Caco-2 (cell line): ENCODE results near the gene ANKLE2. TPM values are rescaled to one million over a fixed set of nuclear protein-coding genes. Genes with fewer than 3 reads are reported as not detected.

ENCODE experiments used
- BruUV-seq: library from RNA; stranded (reverse); fragments of 400-500 nt; replicated peaks from 2 replicates; lab custom pipeline; 2021; lab: Mats Ljungman, UMichigan
- CTCF ChIA-PET: fragments of 300-600 bp; sonication (Branson Sonifier 250); formaldehyde crosslinking; loops from one replicate; lab custom pipeline; 2022; ENCODE audit warnings: antibody characterized with exemption; lab: Charles Lee
- POLR2A ChIA-PET: fragments of 300-600 bp; sonication (Branson Sonifier 250); formaldehyde crosslinking; loops from one replicate; lab custom pipeline; 2022; ENCODE audit warnings: antibody characterized with exemption; lab: Charles Lee
- DNase-seq, 2 experiments: peaks; one replicate each; pipeline versions ENCODE4 v3.0.0 to v3.0.0-alpha.2; 2020 to 2022
- H3K27me3 ChIP-seq: replicated peaks from 2 replicates; pipeline ENCODE4 v1.6.0; 2011; ENCODE audit warnings: low read length; ENCODE audit not compliant: control insufficient read depth, insufficient read depth
- H3K36me3 ChIP-seq: 2 replicates; pipeline ENCODE4 v1.5.1; 2011; ENCODE audit warnings: low read length; ENCODE audit not compliant: control insufficient read depth, insufficient read depth
- H3K4me1 ChIP-seq: fragments of 250-450 bp; sonication (Bioruptor Pico); 2 replicates; pipeline ENCODE4 v1.5.1; 2020; ENCODE audit warnings: mild to moderate bottlenecking
- H3K4me3 ChIP-seq: 2 replicates; pipeline ENCODE4 v1.5.1; 2011; ENCODE audit warnings: low read depth, mild to moderate bottlenecking, control low read depth, low read length
- H3K9me3 ChIP-seq: fragments of 250-450 bp; sonication (Bioruptor Pico); 2 replicates; pipeline ENCODE4 v1.5.1; 2020; ENCODE audit warnings: mild to moderate bottlenecking, moderate library complexity
- H3K27ac Mint-ChIP-seq: one replicate; pipeline ENCODE4 v1.8.0; 2022; ENCODE audit warnings: mixed read lengths; ENCODE audit not compliant: unreplicated experiment
- H3K27me3 Mint-ChIP-seq: one replicate; pipeline ENCODE4 v1.8.0; 2022; ENCODE audit warnings: mixed read lengths; ENCODE audit not compliant: insufficient read depth, unreplicated experiment
- H3K36me3 Mint-ChIP-seq: one replicate; pipeline ENCODE4 v1.8.0; 2022; ENCODE audit warnings: mild to moderate bottlenecking, mixed read lengths; ENCODE audit not compliant: insufficient read depth, unreplicated experiment
- H3K4me1 Mint-ChIP-seq: one replicate; pipeline ENCODE4 v1.8.0; 2022; ENCODE audit warnings: low read depth, mixed read lengths; ENCODE audit not compliant: unreplicated experiment
- H3K4me3 Mint-ChIP-seq: one replicate; pipeline ENCODE4 v1.8.0; 2022; ENCODE audit warnings: mild to moderate bottlenecking, moderate library complexity, mixed read lengths; ENCODE audit not compliant: unreplicated experiment
- H3K9me3 Mint-ChIP-seq: one replicate; pipeline ENCODE4 v1.8.0; 2022; ENCODE audit warnings: mixed read lengths; ENCODE audit not compliant: unreplicated experiment
- intact Hi-C: fragments of 100-400 bp; cut with micrococcal nuclease; formaldehyde crosslinking; loops from one replicate; pipeline ENCODE4 v1.10.0; 2022; ENCODE audit not compliant: unreplicated experiment
- total RNA-seq: library from RNA; stranded (reverse); gene quantifications from 2 replicates; pipeline ENCODE4 v1.2.3, GENCODE V29; 2022
- TF ChIP-seq, protein P1 (sequence below), 2 experiments: fragments of 200-600 bp in 1 of 2; IDR thresholded peaks; 1 replicate in 1 of 2; 2 replicates in 1 of 2; pipeline versions ENCODE4 v1.5.1 to v1.8.0; 2011 to 2022; ENCODE audit warnings: antibody characterized with exemption in 1 of 2, control low read depth in 1 of 2, inconsistent platforms in 1 of 2, low read depth in 1 of 2, low read length in 1 of 2, mild to moderate bottlenecking in 1 of 2, moderate library complexity in 1 of 2; ENCODE audit not compliant: insufficient read depth in 1 of 2, severe bottlenecking in 1 of 2, unreplicated experiment in 1 of 2

Gene ANKLE2
- total RNA-seq, 1 experiment from 2014 or later: 80.8 TPM

DNA sequence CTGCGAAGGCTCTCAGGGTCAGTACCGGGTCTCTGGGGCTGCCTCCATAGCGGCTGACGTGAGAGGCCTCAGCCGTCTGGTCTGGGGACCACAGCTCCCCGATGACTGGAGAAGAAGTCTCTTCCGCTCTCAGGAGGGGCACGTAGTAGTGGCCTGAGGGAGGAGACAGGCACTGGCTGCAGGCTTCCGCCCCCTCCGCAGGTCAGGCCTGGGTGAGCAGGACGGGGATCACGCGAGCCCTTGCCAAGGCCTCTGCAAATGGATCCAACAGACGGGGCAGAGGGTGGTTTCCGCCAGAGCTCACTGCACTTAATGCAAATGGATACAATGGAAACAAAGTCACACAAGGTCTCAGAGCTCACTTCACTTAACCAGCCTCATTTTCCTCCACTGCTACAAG is 24.7 kb downstream of the ANKLE2 start:
- Mint-ChIP-seq H3K4me1 (no peaks in the 10 kb centered on the region), H3K9me3 (peaks cover 3% of the 10 kb centered on the region), H3K36me3 (peaks cover 95% of the 10 kb centered on the region), H3K27me3 (no peaks in the 10 kb centered on the region), H3K27ac (no peak overlapping the region), H3K4me3 (no peak overlapping the region)
- intact Hi-C loops: no loop called here
- BruUV-seq: no TSS peak
- TF ChIP-seq, protein P1, sequence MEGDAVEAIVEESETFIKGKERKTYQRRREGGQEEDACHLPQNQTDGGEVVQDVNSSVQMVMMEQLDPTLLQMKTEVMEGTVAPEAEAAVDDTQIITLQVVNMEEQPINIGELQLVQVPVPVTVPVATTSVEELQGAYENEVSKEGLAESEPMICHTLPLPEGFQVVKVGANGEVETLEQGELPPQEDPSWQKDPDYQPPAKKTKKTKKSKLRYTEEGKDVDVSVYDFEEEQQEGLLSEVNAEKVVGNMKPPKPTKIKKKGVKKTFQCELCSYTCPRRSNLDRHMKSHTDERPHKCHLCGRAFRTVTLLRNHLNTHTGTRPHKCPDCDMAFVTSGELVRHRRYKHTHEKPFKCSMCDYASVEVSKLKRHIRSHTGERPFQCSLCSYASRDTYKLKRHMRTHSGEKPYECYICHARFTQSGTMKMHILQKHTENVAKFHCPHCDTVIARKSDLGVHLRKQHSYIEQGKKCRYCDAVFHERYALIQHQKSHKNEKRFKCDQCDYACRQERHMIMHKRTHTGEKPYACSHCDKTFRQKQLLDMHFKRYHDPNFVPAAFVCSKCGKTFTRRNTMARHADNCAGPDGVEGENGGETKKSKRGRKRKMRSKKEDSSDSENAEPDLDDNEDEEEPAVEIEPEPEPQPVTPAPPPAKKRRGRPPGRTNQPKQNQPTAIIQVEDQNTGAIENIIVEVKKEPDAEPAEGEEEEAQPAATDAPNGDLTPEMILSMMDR (IDR thresholded peaks at IDR 0.05; ENCODE audit: insufficient read depth in 1 of 2, low read depth in 1 of 2, low read length in 1 of 2, severe bottlenecking in 1 of 2, unreplicated experiment in 1 of 2): no peak
- CTCF ChIA-PET: no interaction called here
- Histone ChIP-seq H3K36me3 (peaks cover 6% of the 10 kb centered on the region), H3K27me3 (no peaks in the 10 kb centered on the region), H3K4me3 (no peak overlapping the region), H3K9me3 (no peaks in the 10 kb centered on the region), H3K4me1 (no peaks in the 10 kb centered on the region)
- POLR2A ChIA-PET: interaction anchor here (0.7 kb wide), 1 partner anchor 11 kb away, joined by 3 read pairs; no protein-coding TSS in a partner anchor
- no peak for DNase-seq

DNA sequence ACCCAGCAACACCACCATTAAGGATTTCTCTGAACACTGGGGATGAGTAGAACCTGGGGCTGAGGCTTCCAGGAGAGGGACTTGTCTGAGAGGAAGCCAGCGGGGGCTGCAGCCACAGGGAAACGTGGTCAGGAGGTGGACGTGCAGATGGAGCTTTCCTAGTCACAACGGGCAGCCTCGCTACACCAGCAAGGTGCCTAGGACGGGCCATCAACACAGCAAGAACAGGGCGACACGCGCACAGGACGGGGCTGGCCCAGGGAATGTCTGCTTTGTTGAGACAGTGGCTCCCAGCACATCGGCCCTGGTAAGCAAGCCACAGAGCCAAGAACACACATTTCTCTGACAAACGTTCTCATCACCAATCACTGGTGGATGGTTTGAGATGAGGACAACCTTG is 25.3 kb downstream of the ANKLE2 start:
- Histone ChIP-seq H3K4me1 (no peaks in the 10 kb centered on the region), H3K36me3 (peaks cover 6% of the 10 kb centered on the region), H3K9me3 (no peaks in the 10 kb centered on the region; the same call in 1 of the 2 replicates), H3K4me3 (no peak overlapping the region), H3K27me3 (no peaks in the 10 kb centered on the region)
- H3K27me3 Mint-ChIP-seq: no peaks in the 10 kb centered on the region
- ChIA-PET POLR2A (no interaction called here), CTCF (no interaction called here)
- intact Hi-C loops: no loop called here
- TF ChIP-seq, protein P1 (IDR thresholded peaks at IDR 0.05; ENCODE audit: insufficient read depth in 1 of 2, low read depth in 1 of 2, low read length in 1 of 2, severe bottlenecking in 1 of 2, unreplicated experiment in 1 of 2): no peak
- BruUV-seq: no TSS peak
- no peak overlapping the region for H3K4me3 Mint-ChIP-seq
- peaks cover 95% of the 10 kb centered on the region for H3K36me3 Mint-ChIP-seq
- no peak overlapping the region for H3K27ac Mint-ChIP-seq
- no peaks in the 10 kb centered on the region for H3K4me1 Mint-ChIP-seq
- H3K9me3 Mint-ChIP-seq: peaks cover 8% of the 10 kb centered on the region
- no peak for DNase-seq

DNA sequence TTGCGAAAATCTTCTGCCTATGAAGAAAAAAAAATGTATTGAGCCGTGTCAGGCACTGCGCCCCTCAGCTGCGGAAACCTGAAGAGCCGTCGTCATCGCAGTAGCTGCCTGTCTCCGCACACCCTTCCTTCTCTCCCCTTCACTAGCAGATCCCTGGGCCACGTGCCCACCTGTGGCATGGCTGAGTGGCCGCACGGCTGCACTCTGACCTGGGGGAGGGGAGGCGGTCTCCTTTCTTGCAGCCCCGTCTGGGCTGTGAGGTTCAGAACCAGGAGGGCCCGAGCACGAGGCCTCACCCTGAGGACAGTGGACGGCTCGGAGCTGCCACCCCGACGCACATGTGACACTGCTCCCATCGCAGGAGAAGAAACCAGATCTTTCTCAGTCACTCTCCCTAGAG is 26.1 kb downstream of the ANKLE2 start:
- Histone ChIP-seq H3K9me3 (no peaks in the 10 kb centered on the region; the same call in none of the 2 replicates), H3K4me3 (no peak overlapping the region), H3K4me1 (no peaks in the 10 kb centered on the region), H3K27me3 (no peaks in the 10 kb centered on the region), H3K36me3 (peaks cover 6% of the 10 kb centered on the region)
- BruUV-seq: no TSS peak
- Mint-ChIP-seq H3K27me3 (no peaks in the 10 kb centered on the region), H3K4me3 (no peak overlapping the region), H3K36me3 (peaks cover 94% of the 10 kb centered on the region), H3K27ac (no peak overlapping the region), H3K4me1 (no peaks in the 10 kb centered on the region), H3K9me3 (peaks cover 10% of the 10 kb centered on the region)
- TF ChIP-seq, protein P1 (IDR thresholded peaks at IDR 0.05; ENCODE audit: insufficient read depth in 1 of 2, low read depth in 1 of 2, low read length in 1 of 2, severe bottlenecking in 1 of 2, unreplicated experiment in 1 of 2): no peak
- DNase-seq: no peak
- intact Hi-C loops: no loop called here
- CTCF ChIA-PET: no interaction called here
- POLR2A ChIA-PET: no interaction called here
